Neural cell (in vitro differentiated cells): Measurements from ENCODE around the gene SLC25A48.

ENCODE experiments used
- EP300 ChIP-seq: fragments of 450-650 bp; conservative IDR thresholded peaks from 2 replicates; pipeline ENCODE4 v1.6.1; 2014; ENCODE audit warnings: antibody characterized with exemption, mild to moderate bottlenecking, moderate library complexity; ENCODE audit not compliant: poor library complexity, severe bottlenecking
- EZH2 ChIP-seq: fragments of 200-600, 300-800 bp; shearing (Covaris generic), sonication (generic); IDR thresholded peaks from 2 replicates; pipeline ENCODE4 v1.6.1; 2014; ENCODE audit warnings: antibody characterized with exemption, low read length, borderline replicate concordance, mild to moderate bottlenecking; ENCODE audit not compliant: insufficient read depth, poor library complexity, severe bottlenecking
- MXI1 ChIP-seq: fragments of 450-650 bp; conservative IDR thresholded peaks from 2 replicates; pipeline ENCODE4 v1.6.1; 2014; ENCODE audit warnings: antibody characterized with exemption, mild to moderate bottlenecking; ENCODE audit not compliant: poor library complexity, severe bottlenecking
- POLR2AphosphoS5 ChIP-seq: IDR thresholded peaks from 2 replicates; pipeline ENCODE4 v1.6.1; 2012
- RAD21 ChIP-seq: fragments of 450-650 bp; conservative IDR thresholded peaks from 2 replicates; pipeline ENCODE4 v1.6.1; 2014; ENCODE audit warnings: antibody characterized with exemption, mild to moderate bottlenecking, moderate library complexity
- REST ChIP-seq: IDR thresholded peaks from 2 replicates; pipeline ENCODE4 v1.6.1; 2012; ENCODE audit warnings: borderline replicate concordance
- TAF1 ChIP-seq: IDR thresholded peaks from 2 replicates; pipeline ENCODE4 v1.6.1; 2012; ENCODE audit warnings: low read depth
- TF ChIP-seq, protein P1 (sequence below): fragments of 450-650 bp; IDR thresholded peaks from 2 replicates; pipeline ENCODE4 v1.5.1; 2014; ENCODE audit warnings: antibody characterized with exemption, mild to moderate bottlenecking, moderate library complexity; ENCODE audit not compliant: poor library complexity, severe bottlenecking

- TF ChIP-seq, protein P1, sequence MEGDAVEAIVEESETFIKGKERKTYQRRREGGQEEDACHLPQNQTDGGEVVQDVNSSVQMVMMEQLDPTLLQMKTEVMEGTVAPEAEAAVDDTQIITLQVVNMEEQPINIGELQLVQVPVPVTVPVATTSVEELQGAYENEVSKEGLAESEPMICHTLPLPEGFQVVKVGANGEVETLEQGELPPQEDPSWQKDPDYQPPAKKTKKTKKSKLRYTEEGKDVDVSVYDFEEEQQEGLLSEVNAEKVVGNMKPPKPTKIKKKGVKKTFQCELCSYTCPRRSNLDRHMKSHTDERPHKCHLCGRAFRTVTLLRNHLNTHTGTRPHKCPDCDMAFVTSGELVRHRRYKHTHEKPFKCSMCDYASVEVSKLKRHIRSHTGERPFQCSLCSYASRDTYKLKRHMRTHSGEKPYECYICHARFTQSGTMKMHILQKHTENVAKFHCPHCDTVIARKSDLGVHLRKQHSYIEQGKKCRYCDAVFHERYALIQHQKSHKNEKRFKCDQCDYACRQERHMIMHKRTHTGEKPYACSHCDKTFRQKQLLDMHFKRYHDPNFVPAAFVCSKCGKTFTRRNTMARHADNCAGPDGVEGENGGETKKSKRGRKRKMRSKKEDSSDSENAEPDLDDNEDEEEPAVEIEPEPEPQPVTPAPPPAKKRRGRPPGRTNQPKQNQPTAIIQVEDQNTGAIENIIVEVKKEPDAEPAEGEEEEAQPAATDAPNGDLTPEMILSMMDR: no peak
- TF ChIP-seq EZH2 (no peak), RAD21 (no peak), REST (no peak), POLR2AphosphoS5 (no peak), TAF1 (no peak), MXI1 (no peak), EP300 (no peak)
Observed at GRCh38 chr5:135830384-135830700, 4.1 kb upstream of the SLC25A48 start.
